ENCODE results near the gene ANO4. TPM values are rescaled to one million over a fixed set of nuclear protein-coding genes. Genes with fewer than 3 reads are reported as not detected.

ANO4 gene
- total and polyA plus RNA-seq, 2 of the 8 experiments (the other 6 are each of a cell fraction or from before 2014, with no cell fraction given) = 1.1 to 3.4 TPM

- H4K20me1 ChIP-seq (replicated peaks in 1 of 2; ENCODE audit: control insufficient read depth in 1 of 2, insufficient read depth in 2 of 2, low read length in 2 of 2) = no peaks in the 10 kb centered on the region
- no peak for FAIRE-seq
- H4K8ac ChIP-seq (ENCODE audit: extremely low read depth, insufficient read depth, low read length) = no peak overlapping the region
- H2BK5ac ChIP-seq (ENCODE audit: low read depth, low read length) = no peak overlapping the region
- H3K79me1 ChIP-seq (ENCODE audit: low read depth, low read length) = no peaks in the 10 kb centered on the region
- no peak overlapping the region for H2BK15ac ChIP-seq (ENCODE audit: low read length)
- H2BK12ac ChIP-seq (ENCODE audit: low read depth, low read length) = no peak overlapping the region
- H3K18ac ChIP-seq (ENCODE audit: extremely low read depth, low read length) = no peak overlapping the region
- H4K91ac ChIP-seq (replicated peaks; ENCODE audit: insufficient read length, low read length) = no peak overlapping the region
- POLR2A ChIA-PET (ENCODE audit: partially characterized antibody) = no interaction called here
- no peak overlapping the region for H3K23ac ChIP-seq (ENCODE audit: insufficient read length)
- H2BK20ac ChIP-seq (ENCODE audit: low read length) = no peak overlapping the region
- no peaks in the 10 kb centered on the region for H3K9me3 ChIP-seq (ENCODE audit: insufficient read depth in 2 of 2, low read depth in 1 of 2, low read length in 1 of 2)
- CTCF ChIA-PET (ENCODE audit: partially characterized antibody) = interaction anchor here (1.4 kb wide), 1 partner anchor 30 kb away, joined by 4 read pairs; no protein-coding TSS in a partner anchor
- DNase-seq (ENCODE audit: low read depth in 1 of 2, low spot score in 2 of 2) = no peak
- no peaks in the 10 kb centered on the region for H3K36me3 ChIP-seq (ENCODE audit: control insufficient read depth in 2 of 4, insufficient read depth in 4 of 4, low read length in 3 of 4)
- no peak overlapping the region for H2AK5ac ChIP-seq (ENCODE audit: low read depth, low read length)
- no peaks in the 10 kb centered on the region for H3K79me2 ChIP-seq (ENCODE audit: control insufficient read depth in 1 of 2, insufficient read depth in 2 of 2, low read length in 2 of 2)
- WGBS, 2 experiments (ENCODE audit: extremely low coverage in 1 of 2, insufficient coverage in 1 of 2, insufficient read length in 1 of 2, insufficient replicate concordance in 2 of 2, low coverage in 1 of 2, low lambda C conversion rate in 2 of 2, missing lambda C conversion rate in 1 of 2) = 56% methylated on average over 1 of the region's 1 CpG; no CpG with 5 or more reads in 1 of the 2 experiments
- no peak overlapping the region for H2AFZ ChIP-seq (ENCODE audit: low read length)
- H3K23me2 ChIP-seq (ENCODE audit: low read depth, low read length) = no peaks in the 10 kb centered on the region
- H2BK120ac ChIP-seq (replicated peaks; ENCODE audit: low read depth, low read length) = no peak overlapping the region
- no peak overlapping the region for H3K14ac ChIP-seq (ENCODE audit: insufficient read length)
- peaks cover 0 to 4% (median 2%) of the 10 kb centered on the region in 4 experiments; a peak in 4 of 7 replicates for H3K27me3 ChIP-seq (replicated peaks in 1 of 4; ENCODE audit: control insufficient read depth in 3 of 4, extremely low read depth in 1 of 4, insufficient read depth in 3 of 4, low read length in 3 of 4)
- H3K4ac ChIP-seq (replicated peaks; ENCODE audit: insufficient read length, low read depth, low read length) = no peak overlapping the region
- no peak overlapping the region for H3K56ac ChIP-seq (replicated peaks; ENCODE audit: insufficient read length, low read depth, low read length)
- peaks cover 4 to 17% (median 12%) of the 10 kb centered on the region in 4 experiments for H3K4me1 ChIP-seq (replicated peaks in 1 of 4; ENCODE audit: control insufficient read depth in 3 of 4, insufficient read depth in 4 of 4, low read length in 3 of 4)
- no peak overlapping the region for H3K27ac ChIP-seq (ENCODE audit: low read depth, low read length)
- no peak overlapping the region for H3K4me3 ChIP-seq (ENCODE audit: extremely low read depth in 1 of 4, insufficient read depth in 2 of 4, low read depth in 3 of 4, low read length in 4 of 4)
- H4K5ac ChIP-seq (ENCODE audit: insufficient read length, low read depth, low read length) = no peak overlapping the region
- H3K4me2 ChIP-seq (ENCODE audit: insufficient read depth in 1 of 2, low read depth in 2 of 2, low read length in 2 of 2) = peak overlapping the region in 1 of 2 experiments; percentile 33; a peak in 1 of 4 replicates
- no peak overlapping the region for H3K9ac ChIP-seq (replicated peaks in 1 of 4; ENCODE audit: extremely low read depth in 1 of 4, low read depth in 3 of 4, low read length in 3 of 4)
- TF ChIP-seq SIN3A (conservative IDR thresholded peaks at IDR 0.05 in 1 of 2, IDR thresholded peaks at IDR 0.05 in 1 of 2; ENCODE audit: low read depth in 1 of 2, low read length in 2 of 2) = no peak
- no peak for TF ChIP-seq RNF2 (IDR thresholded peaks at IDR 0.05; ENCODE audit: borderline replicate concordance, low read depth, low read length, missing control alignments, poor library complexity, severe bottlenecking)
- TF ChIP-seq MAFK (IDR thresholded peaks at IDR 0.05; ENCODE audit: low read depth, low read length) = no peak
- no peak for TF ChIP-seq CHD2 (IDR thresholded peaks at IDR 0.05; ENCODE audit: low read length)
- no peak for TF ChIP-seq ATF2 (IDR thresholded peaks at IDR 0.05; ENCODE audit: low read length)
- no peak for TF ChIP-seq TEAD4 (IDR thresholded peaks at IDR 0.05; ENCODE audit: low read depth, low read length)
- TF ChIP-seq RFX5 (IDR thresholded peaks at IDR 0.05; ENCODE audit: borderline replicate concordance, low read depth, low read length) = no peak
- TF ChIP-seq KDM1A (IDR thresholded peaks at IDR 0.05; ENCODE audit: borderline replicate concordance, low read length) = no peak
- no peak for TF ChIP-seq SP2 (IDR thresholded peaks at IDR 0.05; ENCODE audit: low read length)
- TF ChIP-seq BRCA1 (IDR thresholded peaks at IDR 0.05; ENCODE audit: low read depth, low read length) = no peak
- TF ChIP-seq USF2 (IDR thresholded peaks at IDR 0.05; ENCODE audit: low read length) = no peak
Measured at GRCh38 chr12:100797246-100797645, 2.7 kb downstream of the ANO4 start.
